ENCODE data around the gene TSPEAR. TPM values are rescaled to one million over a fixed set of nuclear protein-coding genes. Genes with fewer than 3 reads are reported as not detected.

Gene TSPEAR
- total and polyA plus RNA-seq, 9 of the 15 experiments (the other 6 are each of a cell fraction or from before 2014, with no cell fraction given) = not detected

DNA sequence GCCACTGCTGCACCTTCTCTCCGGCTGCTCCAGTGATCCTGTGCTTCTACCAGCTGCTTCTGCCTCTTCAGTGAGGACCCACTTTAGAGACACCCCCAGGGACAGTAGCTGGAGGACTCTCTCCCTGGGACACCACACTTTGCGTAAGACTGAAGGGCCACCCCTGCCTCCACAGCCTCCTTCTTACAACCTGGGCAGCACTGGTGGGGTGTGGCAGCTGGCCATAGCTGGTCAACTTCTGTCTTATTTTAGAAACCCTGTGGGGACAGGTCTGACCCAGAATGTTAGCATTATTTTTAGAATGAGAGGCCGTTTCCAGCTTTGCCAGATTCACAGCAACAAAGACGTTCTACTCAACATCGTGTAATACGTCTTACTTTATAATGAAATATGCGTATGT lies 85.6 kb downstream of the TSPEAR start:
- DNase-seq (ENCODE audit: extremely low read depth in 1 of 4, low spot score in 3 of 4) = no peak
- peaks cover 0 to 6% of the 10 kb centered on the region in 2 experiments; a peak in 1 of 5 replicates for H3K27me3 ChIP-seq (ENCODE audit: control insufficient read depth in 2 of 2, insufficient read depth in 2 of 2, low read length in 2 of 2)
- WGBS (ENCODE audit: insufficient coverage, low coverage, missing lambda C conversion rate) = 4% methylated on average over 7 of the region's 7 CpGs
- ChIA-PET POLR2A (interaction anchor here (0.6 kb wide), 1 partner anchor 12 kb away, joined by 3 read pairs; no protein-coding TSS in a partner anchor), CTCF (ENCODE audit: low intra/inter-chr PET ratio) (no interaction called here)
- H3K27ac ChIP-seq (ENCODE audit: extremely low read depth, low read depth, low read length) = no peak overlapping the region
- TF ChIP-seq ZKSCAN1 (IDR thresholded peaks at IDR 0.05; ENCODE audit: low read depth, low read length) (no peak), FOXM1 (IDR thresholded peaks at IDR 0.05; ENCODE audit: low read depth) (no peak), FOXM1 (CRISPR knock-in tag; IDR thresholded peaks at IDR 0.05; ENCODE audit: low read depth) (no peak), ZNF12 (CRISPR knock-in tag; IDR thresholded peaks at IDR 0.05) (no peak), NR2C2 (CRISPR knock-in tag; IDR thresholded peaks at IDR 0.05) (no peak), NR2C2 (tag; IDR thresholded peaks at IDR 0.05) (no peak)
- in situ Hi-C loops (cut with MboI) (no loop called here), intact Hi-C loops (cut with micrococcal nuclease) (no loop called here)
- no peaks in the 10 kb centered on the region for H3K36me3 ChIP-seq (ENCODE audit: control insufficient read depth, insufficient read depth, low read length)
- no TSS peak for BruUV-seq (replicated peaks)
- no peak for FAIRE-seq
- H3K4me3 ChIP-seq = no peak overlapping the region
- H3K4me1 ChIP-seq (replicated peaks in 1 of 2; ENCODE audit: control insufficient read depth in 2 of 2, insufficient read depth in 2 of 2, low read length in 2 of 2) = no peaks in the 10 kb centered on the region
- H4K20me1 ChIP-seq (replicated peaks; ENCODE audit: control insufficient read depth, insufficient read depth, low read length) = no peaks in the 10 kb centered on the region
- H3K4me2 ChIP-seq (ENCODE audit: insufficient read depth, low read length) = no peak overlapping the region
- H3K9ac ChIP-seq (ENCODE audit: insufficient read depth in 1 of 2, low read depth in 2 of 2, low read length in 2 of 2) = no peak overlapping the region
- no peak overlapping the region for H2AFZ ChIP-seq (ENCODE audit: low read depth, low read length)
- no peak for ATAC-seq
- no peaks in the 10 kb centered on the region for H3K79me2 ChIP-seq (ENCODE audit: control insufficient read depth, insufficient read depth, low read length)
- H3K9me3 ChIP-seq (replicated peaks; ENCODE audit: control insufficient read depth, insufficient read depth, low read depth, low read length) = peaks cover 5% of the 10 kb centered on the region; the same call in 1 of the 2 replicates
- H3K9me1 ChIP-seq (ENCODE audit: control insufficient read depth, insufficient read depth, low read length) = no peaks in the 10 kb centered on the region

DNA sequence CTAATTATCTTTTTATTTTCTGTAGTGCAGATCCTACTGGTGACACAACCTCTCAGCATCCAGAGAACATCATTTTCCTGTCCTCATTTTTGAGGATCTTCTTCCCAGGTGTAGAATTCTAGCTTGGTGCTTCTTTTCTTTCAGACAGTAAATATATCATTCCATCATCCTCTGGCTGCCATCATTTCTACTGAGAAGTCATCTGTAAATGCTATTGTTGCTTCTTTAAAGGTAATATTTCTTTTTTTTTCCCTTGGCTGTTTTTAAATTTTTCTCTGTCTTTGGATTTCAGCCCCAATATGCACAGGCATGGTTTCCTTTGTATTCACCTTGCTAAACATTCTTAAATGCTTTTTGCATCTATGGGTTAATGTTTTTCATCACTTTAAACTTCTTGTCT lies 87.8 kb downstream of the TSPEAR start:
- DNase-seq (ENCODE audit: extremely low read depth in 1 of 4, low spot score in 3 of 4) (no peak), FAIRE-seq (no peak), ATAC-seq (no peak)
- Histone ChIP-seq H2AFZ (ENCODE audit: low read depth, low read length) (no peak overlapping the region), H3K36me3 (ENCODE audit: control insufficient read depth, insufficient read depth, low read length) (no peaks in the 10 kb centered on the region), H3K9me3 (replicated peaks; ENCODE audit: control insufficient read depth, insufficient read depth, low read depth, low read length) (no peaks in the 10 kb centered on the region), H3K9ac (ENCODE audit: insufficient read depth in 1 of 2, low read depth in 2 of 2, low read length in 2 of 2) (no peak overlapping the region), H3K4me1 (replicated peaks in 1 of 2; ENCODE audit: control insufficient read depth in 2 of 2, insufficient read depth in 2 of 2, low read length in 2 of 2) (no peaks in the 10 kb centered on the region), H3K9me1 (ENCODE audit: control insufficient read depth, insufficient read depth, low read length) (no peaks in the 10 kb centered on the region), H3K27me3 (ENCODE audit: control insufficient read depth in 2 of 2, insufficient read depth in 2 of 2, low read length in 2 of 2) (peaks cover 0 to 6% of the 10 kb centered on the region in 2 experiments; a peak in 1 of 5 replicates), H3K79me2 (ENCODE audit: control insufficient read depth, insufficient read depth, low read length) (no peaks in the 10 kb centered on the region), H3K4me3 (no peak overlapping the region), H3K27ac (ENCODE audit: extremely low read depth, low read depth, low read length) (no peak overlapping the region), H4K20me1 (replicated peaks; ENCODE audit: control insufficient read depth, insufficient read depth, low read length) (no peaks in the 10 kb centered on the region), H3K4me2 (ENCODE audit: insufficient read depth, low read length) (no peak overlapping the region)
- CTCF ChIA-PET (ENCODE audit: low intra/inter-chr PET ratio) = no interaction called here
- POLR2A ChIA-PET = interaction anchor here (0.6 kb wide), 2 partner anchors 11 to 355 kb away, joined by 3 to 5 read pairs; no protein-coding TSS in a partner anchor
- BruUV-seq (replicated peaks) = no TSS peak
- intact Hi-C loops (cut with micrococcal nuclease) = no loop called here
- TF ChIP-seq, protein P1, sequence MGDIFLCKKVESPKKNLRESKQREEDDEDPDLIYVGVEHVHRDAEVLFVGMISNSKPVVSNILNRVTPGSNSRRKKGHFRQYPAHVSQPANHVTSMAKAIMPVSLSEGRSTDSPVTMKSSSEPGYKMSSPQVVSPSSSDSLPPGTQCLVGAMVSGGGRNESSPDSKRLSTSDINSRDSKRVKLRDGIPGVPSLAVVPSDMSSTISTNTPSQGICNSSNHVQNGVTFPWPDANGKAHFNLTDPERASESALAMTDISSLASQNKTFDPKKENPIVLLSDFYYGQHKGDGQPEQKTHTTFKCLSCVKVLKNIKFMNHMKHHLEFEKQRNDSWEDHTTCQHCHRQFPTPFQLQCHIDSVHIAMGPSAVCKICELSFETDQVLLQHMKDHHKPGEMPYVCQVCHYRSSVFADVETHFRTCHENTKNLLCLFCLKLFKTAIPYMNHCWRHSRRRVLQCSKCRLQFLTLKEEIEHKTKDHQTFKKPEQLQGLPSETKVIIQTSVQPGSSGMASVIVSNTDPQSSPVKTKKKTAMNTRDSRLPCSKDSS (IDR thresholded peaks at IDR 0.05; ENCODE audit: low read depth, partially characterized antibody) = peak; percentile 18
- TF ChIP-seq NCOA6 (IDR thresholded peaks at IDR 0.05) (no peak), EHMT2 (IDR thresholded peaks at IDR 0.05) (no peak), CBX5 (IDR thresholded peaks at IDR 0.05; ENCODE audit: borderline replicate concordance, low read depth) (0 out of 2 replicates have a peak, but pooled peaks have one; percentile 66), TRIM28 (IDR thresholded peaks at IDR 0.05) (peak; percentile 96), CBX3 (IDR thresholded peaks at IDR 0.05; ENCODE audit: borderline replicate concordance in 1 of 2, low read length in 2 of 2) (peak in 1 of 2 experiments; percentile 86; a peak in 2 of 3 replicates)
- TF ChIP-seq, protein P2, sequence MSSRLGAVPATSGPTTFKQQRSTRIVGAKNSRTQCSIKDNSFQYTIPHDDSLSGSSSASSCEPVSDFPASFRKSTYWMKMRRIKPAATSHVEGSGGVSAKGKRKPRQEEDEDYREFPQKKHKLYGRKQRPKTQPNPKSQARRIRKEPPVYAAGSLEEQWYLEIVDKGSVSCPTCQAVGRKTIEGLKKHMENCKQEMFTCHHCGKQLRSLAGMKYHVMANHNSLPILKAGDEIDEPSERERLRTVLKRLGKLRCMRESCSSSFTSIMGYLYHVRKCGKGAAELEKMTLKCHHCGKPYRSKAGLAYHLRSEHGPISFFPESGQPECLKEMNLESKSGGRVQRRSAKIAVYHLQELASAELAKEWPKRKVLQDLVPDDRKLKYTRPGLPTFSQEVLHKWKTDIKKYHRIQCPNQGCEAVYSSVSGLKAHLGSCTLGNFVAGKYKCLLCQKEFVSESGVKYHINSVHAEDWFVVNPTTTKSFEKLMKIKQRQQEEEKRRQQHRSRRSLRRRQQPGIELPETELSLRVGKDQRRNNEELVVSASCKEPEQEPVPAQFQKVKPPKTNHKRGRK (tag; IDR thresholded peaks at IDR 0.05) = 0 out of 2 replicates have a peak, but pooled peaks have one; percentile 26
- in situ Hi-C loops (cut with MboI) = no loop called here
